Left cardiac atrium (tissue), 4 donors: ENCODE results near the gene HHATL. TPM values are rescaled to one million over a fixed set of nuclear protein-coding genes. Genes with fewer than 3 reads are reported as not detected.

ENCODE experiments used
- ATAC-seq, 2 donors: fragments of 200-7000 bp; cut with Tn5 transposase; one replicate each; pipeline ENCODE4 v1.9.1; 2020; ENCODE audit warnings: mild to moderate bottlenecking in 2 of 2, moderate library complexity in 2 of 2
- DNase-seq: peaks from one replicate; pipeline ENCODE4 v3.0.0-alpha.2; 2020
- intact Hi-C, 2 donors: fragments of 100-400 bp; cut with DNase I; formaldehyde crosslinking; loops; one replicate each; pipeline versions ENCODE4 v1.14.1 to v1.15.1; 2022 to 2023
- long read RNA-seq: library from polyadenylated mRNA; unstranded; transcript quantifications from one replicate; pipeline ENCODE4 v2.0.0, GENCODE V29; 2021
- total RNA-seq, 2 donors: library from RNA; stranded (reverse); fragmentation: NEBNext Ultra II Directional; extraction: Animal tissue kit (Norgen Biotek cat#: 25700); gene quantifications; one replicate each; pipeline ENCODE4 v1.2.1, GENCODE V29; 2021
- donor health status: DM: no; HTN: yes; CAD: no.
- donor health status: DM: no; HTN: yes; CAD: no; lungs with severe emphysema.
- donor health status: DM: yes; HTN: yes; CAD: no.
- donor health status: Dilated cardiomyopathy.

The HHATL gene
- total RNA-seq, result 100 to 1,000 TPM; 431 to 706 TPM
- long read RNA-seq, transcript HHATL-209 (3 exons, 702 nt), result minor isoform, 9 of 804 reads
- long read RNA-seq, transcript HHATL-205 (12 exons, 1,865 nt), result major isoform, 663 of 804 reads
- long read RNA-seq, transcript HHATL-211 (2 exons, 587 nt), result minor isoform, 11 of 804 reads
- long read RNA-seq, partial matches to known transcripts, result 44 of 804 reads
- long read RNA-seq, other reads (novel, unspliced or antisense), result 77 of 804 reads

- intact Hi-C loops, result loop anchor here in 1 of 2 donors (2.0 to 5.0 kb wide), 3 partner anchors 20 to 40 kb away; no protein-coding TSS in a partner anchor
- DNase-seq (peak; percentile 69), ATAC-seq (peak; percentile 74 to 79)
These were observed at the start of gene HHATL for GRCh38 chr3:42702066-42702951. Gene HHATL, minus strand, starts transcription at chr3:42702798. Its CDS starts 1,972 bp downstream, at chr3:42700826.

GRCh38 chr3:42751609-42752008 lies 49.0 kb upstream of the HHATL start:
- DNase-seq (no peak), ATAC-seq (peak in 1 of 2 donors; percentile 19)
- intact Hi-C loops, result loop anchor here in 1 of 2 donors (10.0 kb wide), 1 partner anchor 167 kb away; the partner anchor contains the start of gene SEC22C

GRCh38 chr3:42750834-42751233 lies 48.2 kb upstream of the HHATL start:
- intact Hi-C loops, result loop anchor here in 1 of 2 donors (10.0 kb wide), 1 partner anchor 166 kb away; the partner anchor contains the start of gene SEC22C
- ATAC-seq (no peak), DNase-seq (no peak)

GRCh38 chr3:42749753-42750231 lies 47.2 kb upstream of the HHATL start:
- intact Hi-C loops, result loop anchor here in 1 of 2 donors (10.0 kb wide), 1 partner anchor 165 kb away; the partner anchor contains the start of gene SEC22C
- ATAC-seq, result peak; percentile 20 to 40
- DNase-seq, result no peak

- intact Hi-C loops, result no loop called here
- DNase-seq (no peak), ATAC-seq (no peak)
These were observed 46.6 kb upstream of the HHATL start for GRCh38 chr3:42749025-42749752.

GRCh38 chr3:42747581-42747980 lies 45.0 kb upstream of the HHATL start:
- ATAC-seq (no peak), DNase-seq (no peak)
- intact Hi-C loops, result no loop called here

GRCh38 chr3:42746455-42747450 lies 44.2 kb upstream of the HHATL start:
- no peak for DNase-seq
- ATAC-seq, result peak in 1 of 2 donors; percentile 27
- intact Hi-C loops, result no loop called here

- no peak for ATAC-seq
- no peak for DNase-seq
- intact Hi-C loops, result loop anchor here in 1 of 2 donors (2.0 kb wide), 2 partner anchors 85 to 173 kb away; no protein-coding TSS in a partner anchor
These were observed 43.3 kb upstream of the HHATL start for GRCh38 chr3:42745776-42746454.

GRCh38 chr3:42745291-42745745 lies 42.7 kb upstream of the HHATL start:
- DNase-seq (no peak), ATAC-seq (no peak)
- intact Hi-C loops, result loop anchor here in 1 of 2 donors (2.0 kb wide), 2 partner anchors 85 to 173 kb away; no protein-coding TSS in a partner anchor

GRCh38 chr3:42743204-42743995 lies 40.8 kb upstream of the HHATL start:
- intact Hi-C loops, result loop anchor here in 1 of 2 donors (2.0 kb wide), 1 partner anchor 41 kb away; the partner anchor contains the start of gene HHATL
- no peak for ATAC-seq
- DNase-seq, result no peak

- intact Hi-C loops, result loop anchor here in 1 of 2 donors (2.0 kb wide), 1 partner anchor 40 kb away; the partner anchor contains the start of gene HHATL
- ATAC-seq (no peak), DNase-seq (no peak)
These were observed 40.1 kb upstream of the HHATL start for GRCh38 chr3:42742688-42743087.

GRCh38 chr3:42742259-42742658 lies 39.7 kb upstream of the HHATL start:
- intact Hi-C loops, result loop anchor here in 1 of 2 donors (2.0 kb wide), 1 partner anchor 39 kb away; the partner anchor contains the start of gene HHATL
- ATAC-seq (no peak), DNase-seq (no peak)

GRCh38 chr3:42741796-42742195 lies 39.2 kb upstream of the HHATL start:
- no peak for DNase-seq
- intact Hi-C loops, result loop anchor here in 1 of 2 donors (2.0 kb wide), 1 partner anchor 39 kb away; the partner anchor contains the start of gene HHATL
- no peak for ATAC-seq

- DNase-seq (peak; percentile 86), ATAC-seq (peak; percentile 94 to 95)
- intact Hi-C loops, result no loop called here
These were observed 37.0 kb upstream of the HHATL start for GRCh38 chr3:42739401-42740158.

- DNase-seq, result no peak
- no peak for ATAC-seq
- intact Hi-C loops, result no loop called here
These were observed 33.9 kb upstream of the HHATL start for GRCh38 chr3:42736531-42736930.
